ENCODE results near the gene BTBD16.

BTBD16 gene

GRCh38 chr10:122273966-122274545, 3.0 kb downstream of the BTBD16 start:
- no peak for DNase-seq (ENCODE audit: low read depth)

GRCh38 chr10:122276611-122277208, 5.6 kb downstream of the BTBD16 start:
- DNase-seq (ENCODE audit: low read depth) = no peak

GRCh38 chr10:122277526-122278136, 6.5 kb downstream of the BTBD16 start:
- DNase-seq (ENCODE audit: low read depth) = no peak

DNA sequence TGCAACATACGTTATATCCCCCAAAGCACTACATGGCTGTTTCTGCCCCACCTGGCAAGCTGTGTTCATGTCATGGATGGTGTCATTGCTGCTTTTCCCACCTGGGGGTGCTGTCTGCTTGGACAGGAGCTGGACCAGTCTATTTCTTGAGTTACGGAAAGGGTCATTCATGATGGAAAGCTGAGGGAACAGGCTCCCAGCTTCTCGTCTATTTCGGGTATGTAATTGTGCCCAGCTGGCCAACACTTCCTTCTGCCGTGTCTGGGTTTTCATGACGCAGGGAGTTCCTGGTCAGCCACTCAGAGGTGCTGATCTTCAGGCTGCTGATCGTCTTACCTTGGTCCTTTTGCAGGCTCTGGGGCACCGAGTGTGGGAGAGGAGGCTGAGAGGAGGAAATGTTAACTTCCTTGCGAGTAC, 8.6 kb downstream of the BTBD16 start:
- DNase-seq (ENCODE audit: low read depth) = no peak

DNA sequence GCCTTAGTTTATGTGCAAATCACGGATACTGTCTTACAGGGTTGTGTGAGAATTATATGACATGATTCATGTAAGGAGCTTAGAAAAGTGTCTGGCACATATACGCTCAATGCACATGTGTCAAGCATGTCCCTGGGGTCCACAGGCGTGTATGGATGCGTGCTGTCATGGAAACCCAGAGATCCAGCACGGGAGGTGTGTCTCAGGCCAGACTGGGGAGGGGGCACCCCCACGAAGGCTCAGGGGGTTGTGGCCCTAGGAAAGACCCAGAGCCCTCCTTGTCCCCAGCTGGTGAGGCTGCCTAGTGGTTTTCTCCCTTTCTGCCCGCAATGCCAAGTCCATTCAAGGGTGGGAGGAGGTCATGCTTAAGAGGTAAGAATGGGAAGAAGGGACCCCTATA, 9.1 kb downstream of the BTBD16 start:
- DNase-seq (ENCODE audit: low read depth) = no peak

- no peak for DNase-seq (ENCODE audit: low read depth)
Observed at GRCh38 chr10:122281018-122281626, 10.0 kb downstream of the BTBD16 start.

GRCh38 chr10:122281751-122282150, 10.7 kb downstream of the BTBD16 start:
- no peak for DNase-seq (ENCODE audit: low read depth)

DNA sequence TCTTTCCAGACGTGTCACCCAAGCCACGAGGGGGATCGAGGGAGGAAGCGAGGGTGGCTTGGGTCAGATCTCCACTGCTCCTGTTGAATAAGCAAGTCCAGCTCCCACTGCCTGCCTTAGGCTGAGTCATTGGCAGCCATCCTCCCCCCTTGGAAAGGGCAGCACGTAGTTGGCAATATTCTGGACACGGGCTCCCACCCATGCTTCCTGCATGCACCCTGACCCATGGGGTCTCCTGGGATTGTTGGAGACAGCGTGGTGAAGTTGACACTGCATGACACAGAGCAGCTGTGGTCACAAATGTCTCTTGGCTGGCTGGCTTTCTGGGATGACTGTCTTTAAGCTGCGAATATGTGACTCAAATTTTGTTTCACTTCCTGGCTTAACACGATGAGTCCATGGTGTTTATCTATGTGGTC, 11.2 kb downstream of the BTBD16 start:
- DNase-seq (ENCODE audit: low read depth) = no peak

GRCh38 chr10:122282909-122283308, 11.8 kb downstream of the BTBD16 start:
- DNase-seq (ENCODE audit: low read depth) = no peak

DNA sequence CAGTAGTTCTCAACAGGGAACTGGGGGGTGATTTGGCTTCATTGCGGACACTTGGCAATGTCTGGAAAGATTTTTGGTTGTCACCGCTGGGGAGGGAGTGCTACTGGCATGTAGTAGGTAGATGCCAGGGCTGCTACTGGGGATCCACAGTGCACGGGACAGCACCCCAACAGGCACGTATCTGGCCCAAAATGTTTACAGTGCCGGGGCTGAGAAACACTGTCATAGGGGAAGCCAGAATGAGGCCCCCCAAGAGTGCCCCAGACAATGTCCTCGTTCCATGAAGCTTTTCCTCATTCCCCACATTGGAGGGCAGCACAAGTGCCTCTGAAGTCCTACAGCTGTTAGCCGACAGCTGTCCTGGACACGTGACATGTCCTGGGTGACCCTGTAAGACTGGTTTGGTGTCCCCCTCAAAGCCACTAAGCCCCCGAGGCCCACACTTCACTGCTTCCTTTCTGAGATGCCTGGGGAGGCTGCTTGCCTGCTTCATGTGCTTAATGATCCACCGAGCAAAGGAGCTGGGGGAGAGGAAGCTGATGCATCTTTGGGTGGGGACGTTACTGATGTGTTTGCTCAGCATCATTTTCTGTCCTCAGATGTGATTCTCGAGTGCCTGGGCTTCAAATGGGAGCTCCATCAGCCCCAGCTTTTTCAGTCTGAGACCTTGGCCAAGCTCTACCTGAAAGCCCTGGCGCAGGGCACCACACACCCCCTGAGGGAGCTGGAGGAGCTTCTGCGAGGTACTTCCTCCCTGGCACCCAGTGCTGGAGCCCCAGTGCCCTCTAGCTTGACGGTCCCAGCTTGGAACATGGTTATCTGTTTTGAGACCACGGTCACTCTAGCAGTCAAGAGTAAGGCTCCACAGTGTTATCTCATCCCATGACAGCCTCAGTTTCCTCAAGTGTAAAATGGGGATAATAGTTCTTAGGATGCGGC, 14.7 kb downstream of the BTBD16 start:
- no peak for DNase-seq (ENCODE audit: low read depth)

- no peak for DNase-seq (ENCODE audit: low read depth)
Observed at GRCh38 chr10:122286867-122287266, 15.8 kb downstream of the BTBD16 start.

DNA sequence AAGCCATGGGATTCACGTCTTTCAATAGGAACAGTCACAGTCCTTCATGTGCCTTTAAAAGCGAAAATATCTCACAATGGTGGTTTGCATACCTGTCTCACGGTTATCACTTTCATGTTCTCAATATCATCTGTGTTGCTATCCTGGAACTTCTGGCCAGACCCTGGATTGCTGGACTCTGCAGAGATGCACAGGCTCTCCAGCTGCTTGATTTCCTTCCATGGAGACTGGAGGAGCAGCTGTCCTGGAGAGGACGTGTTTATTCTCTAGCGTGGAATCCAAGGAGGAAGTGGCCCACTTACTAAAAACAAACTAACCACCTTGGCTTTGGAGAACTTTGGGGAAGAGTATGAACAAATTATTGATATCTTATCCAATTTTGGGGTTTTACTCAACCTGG, 16.5 kb downstream of the BTBD16 start:
- DNase-seq (ENCODE audit: low read depth) = no peak

- no peak for DNase-seq (ENCODE audit: low read depth)
Observed at GRCh38 chr10:122288262-122288661, 17.2 kb downstream of the BTBD16 start.

DNA sequence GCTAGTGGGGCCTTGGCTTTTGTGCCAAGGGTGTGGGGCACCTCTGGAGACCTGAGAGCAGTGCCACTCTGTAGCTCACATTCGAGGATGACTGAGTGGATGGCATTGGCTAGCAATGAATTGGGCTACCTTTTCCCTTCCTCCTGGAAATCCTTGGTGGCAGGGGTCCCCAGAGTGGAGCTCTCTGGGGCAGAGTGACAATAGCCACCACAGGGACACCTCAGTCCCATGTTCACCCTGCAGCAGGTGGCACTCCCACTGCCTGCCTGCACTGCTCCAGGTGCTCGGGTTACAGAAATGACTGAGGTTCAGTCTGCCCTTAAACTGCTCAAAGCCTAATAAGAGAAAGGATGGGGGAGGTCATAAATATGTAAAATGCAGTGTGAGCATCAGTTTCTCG, 17.8 kb downstream of the BTBD16 start:
- no peak for DNase-seq (ENCODE audit: low read depth)

DNA sequence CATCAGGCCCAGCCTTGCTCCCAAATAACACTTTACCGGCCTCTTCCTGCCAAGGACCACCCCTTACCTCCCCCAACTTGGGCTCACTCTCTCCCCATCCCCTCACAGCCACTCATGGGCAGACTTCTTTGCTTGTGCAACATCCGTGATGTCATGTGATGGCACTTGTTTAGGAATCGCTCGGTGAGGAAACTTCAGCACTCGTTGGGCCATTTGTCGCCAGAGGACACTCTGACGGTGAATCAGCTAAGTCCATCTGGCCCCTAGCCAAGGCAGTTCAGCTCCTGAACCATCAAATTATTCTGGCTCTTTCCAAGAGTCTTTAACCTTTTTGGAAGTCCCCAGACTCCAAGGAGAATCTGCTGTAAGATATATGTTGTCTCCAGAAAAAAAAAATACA, 19.2 kb downstream of the BTBD16 start:
- no peak for DNase-seq (ENCODE audit: low read depth)

- no peak for DNase-seq (ENCODE audit: low read depth)
Observed at GRCh38 chr10:122290833-122291532, 19.9 kb downstream of the BTBD16 start.

DNA sequence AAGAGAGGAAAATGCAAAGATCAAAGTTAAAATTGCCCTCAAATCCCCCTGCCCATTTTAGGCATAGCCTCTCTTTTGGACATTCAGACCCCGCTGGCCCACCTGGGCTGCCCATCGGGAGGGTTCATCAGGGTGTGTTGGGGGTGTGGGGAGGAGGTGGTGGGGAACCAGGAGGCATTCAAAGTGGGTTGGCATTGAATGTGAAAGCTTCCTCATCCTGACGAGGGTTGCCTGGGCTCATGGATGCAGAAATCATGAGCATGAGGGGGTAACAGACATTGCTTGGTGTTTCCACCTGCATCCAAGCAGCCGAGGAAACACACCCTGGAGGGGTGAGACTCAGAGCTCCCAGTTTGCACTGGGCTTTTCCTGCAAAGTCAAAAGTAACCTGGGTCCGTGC, 20.6 kb downstream of the BTBD16 start:
- no peak for DNase-seq (ENCODE audit: low read depth)

DNA sequence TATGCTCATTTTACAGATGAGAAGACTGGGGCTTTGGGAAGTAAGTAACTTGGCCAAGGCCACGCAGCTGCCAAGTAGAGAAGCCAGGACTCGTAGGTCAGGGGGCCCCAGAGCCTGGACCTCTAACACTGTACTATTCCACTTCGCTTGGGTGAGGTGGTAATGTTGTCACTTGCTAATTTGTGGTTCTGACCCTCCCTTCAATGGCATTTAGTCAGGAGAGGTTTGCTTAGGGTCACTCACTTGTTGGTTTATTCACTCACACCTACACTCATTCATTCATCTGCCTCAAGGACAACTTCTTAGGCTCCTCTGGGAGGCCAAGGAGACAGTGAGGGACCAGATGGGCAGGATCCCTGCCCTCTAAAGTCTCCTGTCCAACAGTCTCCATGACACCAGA, 21.3 kb downstream of the BTBD16 start:
- DNase-seq (ENCODE audit: low read depth) = no peak

- no peak for DNase-seq (ENCODE audit: low read depth)
Observed at GRCh38 chr10:122293156-122293960, 22.3 kb downstream of the BTBD16 start.

DNA sequence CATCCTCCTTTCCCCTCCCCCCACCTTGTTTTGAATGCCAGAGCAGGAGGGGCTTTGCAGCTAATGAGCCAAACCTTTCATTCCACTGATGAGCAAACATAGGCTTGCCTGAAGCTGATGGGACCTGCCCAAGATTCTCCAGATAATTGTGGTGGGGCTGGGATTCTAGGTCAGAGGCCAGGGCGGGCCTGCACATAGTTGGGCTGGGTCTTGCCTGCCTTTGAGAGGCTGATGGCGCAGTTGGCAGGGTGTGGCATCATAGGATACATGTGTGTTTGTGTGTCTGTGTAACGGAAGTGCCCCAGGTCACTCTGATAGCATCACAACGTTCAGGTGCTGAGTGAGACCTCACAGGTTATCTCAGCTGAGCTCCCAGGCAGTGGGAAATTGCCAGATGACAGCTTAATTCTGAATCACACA, 22.9 kb downstream of the BTBD16 start:
- DNase-seq (ENCODE audit: low read depth) = no peak
